Lower leg skin (tissue), 4 donors: ENCODE measurements around the gene GNAI3. TPM values are rescaled to one million over a fixed set of nuclear protein-coding genes. Genes with fewer than 3 reads are reported as not detected.

Source experiments
- DNase-seq, 2 donors: peaks; one replicate each; pipeline ENCODE4 v3.0.0-alpha.2; 2019; ENCODE audit warnings: low spot score in 2 of 2
- H3K4me3 ChIP-seq: fragments of 200-600 bp; sonication (generic); 2 replicates; pipeline ENCODE4 v1.5.1; 2017; ENCODE audit warnings: mild to moderate bottlenecking, low read depth; ENCODE audit not compliant: poor library complexity, severe bottlenecking
- CTCF ChIP-seq, 3 donors: fragments of 450-650 bp; IDR thresholded peaks; one replicate each; pipeline ENCODE4 v1.5.1; 2016; ENCODE audit warnings: antibody characterized with exemption in 3 of 3, mild to moderate bottlenecking in 3 of 3, moderate library complexity in 2 of 3
- POLR2A ChIP-seq, 2 donors: fragments of 450-650 bp; IDR thresholded peaks; one replicate each; pipeline ENCODE4 v1.6.1; 2016 to 2017; ENCODE audit warnings: antibody characterized with exemption in 2 of 2, mild to moderate bottlenecking in 1 of 2, moderate library complexity in 1 of 2
- WGBS, 2 donors: methylation state at CpG; one replicate each; pipeline ENCODE4 v1.1.5; 2018; 5-methylcytosine and 5-hydroxymethylcytosine counted together
- intact Hi-C: fragments of 100-400 bp; cut with DNase I; formaldehyde crosslinking; loops from one replicate; pipeline ENCODE4 v1.15.0; 2023; ENCODE audit warnings: low total_unique reads
- total RNA-seq, 4 donors: library from RNA; depleted of rRNA; stranded (reverse); fragments of >200 nt; gene quantifications; one replicate each; pipeline ENCODE4 v1.1.0, GENCODE V29; 2016

The GNAI3 gene
- total RNA-seq, 4 donors from 2014 or later = 8.5 to 13.2 (median 10.7) TPM

- intact Hi-C loops = loop anchor here (10.0 kb wide), 1 partner anchor 80 kb away; the partner anchor contains the start of gene GNAI3
- H3K4me3 ChIP-seq = no peak overlapping the region
Measured at GRCh38 chr1:109624201-109625010, 76.0 kb downstream of the GNAI3 start.

GRCh38 chr1:109625176-109625575, 76.8 kb downstream of the GNAI3 start:
- TF ChIP-seq CTCF (IDR thresholded peaks at IDR 0.05) (no peak), POLR2A (IDR thresholded peaks at IDR 0.05) (no peak)
- DNase-seq = peak in 1 of 2 donors; percentile 75
- intact Hi-C loops = loop anchor here (10.0 kb wide), 1 partner anchor 80 kb away; the partner anchor contains the start of gene GNAI3
- no peak overlapping the region for H3K4me3 ChIP-seq
- WGBS, 2 donors = 83 to 85% methylated on average over 16 of the region's 16 CpGs

More at GRCh38 chr1:109624201-109625010, 76.0 kb downstream of the GNAI3 start:
- WGBS, 2 donors = 67 to 76% methylated on average over 13 to 17 of the region's 17 CpGs
- DNase-seq = peak; percentile 13 to 83
- TF ChIP-seq POLR2A (IDR thresholded peaks at IDR 0.05) = no peak
- TF ChIP-seq CTCF (IDR thresholded peaks at IDR 0.05) = no peak

GRCh38 chr1:109625601-109626560, 77.5 kb downstream of the GNAI3 start:
- peak; percentile 11 to 76 for DNase-seq
- intact Hi-C loops = loop anchor here (10.0 kb wide), 1 partner anchor 81 kb away; the partner anchor contains the start of gene GNAI3
- WGBS, 2 donors = 86 to 90% methylated on average over 32 of the region's 32 CpGs
- no peak for TF ChIP-seq POLR2A (IDR thresholded peaks at IDR 0.05)
- TF ChIP-seq CTCF (IDR thresholded peaks at IDR 0.05) = no peak
- no peak overlapping the region for H3K4me3 ChIP-seq

GRCh38 chr1:109626682-109627408, 78.4 kb downstream of the GNAI3 start:
- TF ChIP-seq CTCF (IDR thresholded peaks at IDR 0.05) = no peak
- TF ChIP-seq POLR2A (IDR thresholded peaks at IDR 0.05) = no peak
- WGBS, 2 donors = 89 to 94% methylated on average over 21 of the region's 21 CpGs
- intact Hi-C loops = loop anchor here (10.0 kb wide), 1 partner anchor 82 kb away; the partner anchor contains the start of gene GNAI3
- no peak overlapping the region for H3K4me3 ChIP-seq
- peak; percentile 4 to 83 for DNase-seq
